ENCODE data around the gene HERC3. TPM values are rescaled to one million over a fixed set of nuclear protein-coding genes. Genes with fewer than 3 reads are reported as not detected.

The HERC3 gene
- total RNA-seq, 4 donors from 2014 or later, result 45.0 to 60.7 (median 51.9) TPM

DNA sequence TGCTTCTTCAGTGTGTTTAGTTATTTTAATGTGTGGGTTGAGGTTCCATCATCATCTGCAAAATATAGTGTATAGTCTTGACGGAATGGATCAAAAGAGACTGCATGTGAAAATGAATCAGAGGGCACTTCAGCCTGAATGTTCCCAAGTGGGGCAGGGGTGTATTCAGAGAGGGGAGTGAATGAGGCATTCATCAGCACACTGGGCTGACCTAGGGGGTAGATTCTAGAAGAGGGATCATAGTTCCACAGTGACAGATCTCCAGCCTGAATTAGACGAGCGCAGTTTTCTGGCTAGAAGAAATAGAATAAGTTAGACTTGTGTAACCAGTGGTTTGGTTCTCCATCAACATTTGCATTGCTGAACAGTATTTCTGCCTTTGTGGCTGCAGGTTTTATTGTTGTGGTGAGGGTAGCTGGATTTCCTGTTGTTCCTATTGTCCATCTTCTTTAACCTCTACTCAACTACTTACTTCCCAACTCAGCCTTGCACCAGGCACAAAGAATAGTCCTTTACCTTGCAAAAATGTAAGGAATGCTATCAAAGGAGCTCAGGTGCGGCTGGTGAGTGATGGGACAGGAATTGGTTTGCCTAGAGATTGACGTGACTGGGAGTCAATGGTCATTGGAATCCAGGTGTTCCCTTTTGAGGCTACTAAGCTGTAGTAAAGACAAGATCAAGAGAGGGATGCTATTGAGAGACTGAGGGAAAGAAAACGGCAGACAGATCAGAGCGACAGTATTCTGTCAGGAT is 54.4 kb downstream of the HERC3 start:
- no peaks in the 10 kb centered on the region for H3K27me3 ChIP-seq
- TF ChIP-seq EP300 (IDR thresholded peaks at IDR 0.05), result no peak
- no peak for TF ChIP-seq POLR2AphosphoS5 (IDR thresholded peaks at IDR 0.05)
- TF ChIP-seq, protein P1, sequence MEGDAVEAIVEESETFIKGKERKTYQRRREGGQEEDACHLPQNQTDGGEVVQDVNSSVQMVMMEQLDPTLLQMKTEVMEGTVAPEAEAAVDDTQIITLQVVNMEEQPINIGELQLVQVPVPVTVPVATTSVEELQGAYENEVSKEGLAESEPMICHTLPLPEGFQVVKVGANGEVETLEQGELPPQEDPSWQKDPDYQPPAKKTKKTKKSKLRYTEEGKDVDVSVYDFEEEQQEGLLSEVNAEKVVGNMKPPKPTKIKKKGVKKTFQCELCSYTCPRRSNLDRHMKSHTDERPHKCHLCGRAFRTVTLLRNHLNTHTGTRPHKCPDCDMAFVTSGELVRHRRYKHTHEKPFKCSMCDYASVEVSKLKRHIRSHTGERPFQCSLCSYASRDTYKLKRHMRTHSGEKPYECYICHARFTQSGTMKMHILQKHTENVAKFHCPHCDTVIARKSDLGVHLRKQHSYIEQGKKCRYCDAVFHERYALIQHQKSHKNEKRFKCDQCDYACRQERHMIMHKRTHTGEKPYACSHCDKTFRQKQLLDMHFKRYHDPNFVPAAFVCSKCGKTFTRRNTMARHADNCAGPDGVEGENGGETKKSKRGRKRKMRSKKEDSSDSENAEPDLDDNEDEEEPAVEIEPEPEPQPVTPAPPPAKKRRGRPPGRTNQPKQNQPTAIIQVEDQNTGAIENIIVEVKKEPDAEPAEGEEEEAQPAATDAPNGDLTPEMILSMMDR (IDR thresholded peaks at IDR 0.05), result no peak
- no peak for TF ChIP-seq POLR2A (IDR thresholded peaks at IDR 0.05)
- H3K4me1 ChIP-seq, result peaks cover 0 to 32% (median 3%) of the 10 kb centered on the region in 3 donors
- no peak for ATAC-seq
- no peak overlapping the region for H3K27ac ChIP-seq
- 96 to 100% methylated on average over 7 of the region's 7 CpGs for WGBS, 2 donors (ENCODE audit: low coverage in 1 of 2)
- H3K36me3 ChIP-seq, result no peaks in the 10 kb centered on the region
- H3K4me3 ChIP-seq, result no peak overlapping the region
- H3K9me3 ChIP-seq, result peaks cover 0 to 9% (median 0%) of the 10 kb centered on the region in 3 donors

DNA sequence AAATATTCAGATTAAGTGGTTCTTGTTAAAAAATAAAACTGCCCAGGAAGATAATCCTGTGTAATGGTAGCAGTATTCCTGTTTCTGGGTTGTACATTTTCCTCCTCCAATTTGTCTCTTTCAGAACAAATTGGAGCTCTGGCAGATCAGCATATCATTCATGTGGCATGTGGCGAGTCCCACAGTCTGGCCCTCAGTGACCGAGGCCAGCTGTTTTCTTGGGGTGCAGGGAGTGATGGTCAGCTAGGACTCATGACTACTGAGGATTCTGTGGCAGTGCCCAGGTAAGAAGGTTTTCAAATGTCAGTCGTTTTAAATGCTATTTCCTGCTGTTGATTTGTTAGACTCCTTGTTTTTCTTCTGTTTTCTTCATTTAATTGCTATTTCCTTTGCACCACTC is 57.4 kb downstream of the HERC3 start:
- WGBS, 2 donors (ENCODE audit: low coverage in 1 of 2), result 58 to 68% methylated on average over 3 of the region's 3 CpGs
- no peak overlapping the region for H3K4me3 ChIP-seq
- TF ChIP-seq POLR2AphosphoS5 (IDR thresholded peaks at IDR 0.05) (no peak), EP300 (IDR thresholded peaks at IDR 0.05) (no peak), POLR2A (IDR thresholded peaks at IDR 0.05) (no peak)
- TF ChIP-seq, protein P1 (IDR thresholded peaks at IDR 0.05), result no peak
- no peaks in the 10 kb centered on the region for H3K27me3 ChIP-seq
- peaks cover 0 to 32% (median 3%) of the 10 kb centered on the region in 3 donors for H3K4me1 ChIP-seq
- H3K9me3 ChIP-seq, result no peaks in the 10 kb centered on the region
- no peak for ATAC-seq
- H3K36me3 ChIP-seq, result peaks cover 0 to 20% of the 10 kb centered on the region in 2 donors
- peak overlapping the region in 1 of 4 donors; percentile 30 for H3K27ac ChIP-seq

DNA sequence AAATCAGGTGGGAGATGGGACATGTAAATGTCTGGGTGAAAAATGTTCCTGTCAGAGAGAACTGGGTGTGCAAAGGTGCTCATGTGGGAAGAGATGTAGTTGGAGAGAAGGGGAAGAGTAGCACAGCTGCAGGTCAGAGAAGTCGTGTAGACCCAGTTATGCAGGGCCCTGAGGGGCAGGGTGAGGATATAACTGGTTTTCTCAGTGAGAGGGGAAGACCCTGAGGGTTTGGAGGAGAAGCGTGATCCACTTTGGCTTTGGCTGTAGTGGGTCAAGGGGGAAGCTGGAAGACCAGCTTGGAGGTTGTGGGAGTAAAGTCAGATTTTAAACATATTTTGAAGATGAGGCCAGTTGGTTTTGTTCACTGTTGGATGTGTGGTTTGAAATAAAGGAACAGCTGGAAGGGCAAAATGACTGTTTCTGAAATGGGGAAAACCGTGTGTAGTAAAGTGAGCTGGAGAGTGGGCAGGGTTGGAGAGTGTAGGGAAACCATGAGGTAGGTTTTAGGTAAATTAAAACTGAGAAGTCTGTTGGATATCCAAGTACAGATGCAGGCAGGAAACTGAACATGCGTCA is 61.2 kb downstream of the HERC3 start:
- 73 to 82% methylated on average over 4 of the region's 4 CpGs for WGBS, 2 donors (ENCODE audit: low coverage in 1 of 2)

DNA sequence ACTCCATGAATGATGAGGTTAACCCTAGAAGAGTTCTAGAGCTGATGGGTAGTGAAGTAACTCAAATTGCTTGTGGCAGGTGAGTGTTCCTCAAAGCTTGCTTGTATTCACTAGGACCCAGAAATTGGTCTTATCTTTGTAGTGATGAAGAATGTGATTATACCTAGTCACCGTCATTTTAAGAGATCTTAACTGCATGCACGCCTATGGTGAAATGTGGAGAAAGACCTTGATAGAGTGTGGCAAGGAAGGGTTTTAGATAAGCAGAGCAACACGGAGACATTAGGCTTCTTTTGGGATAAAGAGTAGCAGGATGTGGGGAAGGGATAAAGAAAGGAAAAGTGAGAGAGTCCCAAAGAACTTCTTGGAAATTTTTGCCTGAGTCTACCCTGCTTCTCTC is 62.9 kb downstream of the HERC3 start:
- ATAC-seq, result no peak
- 92 to 98% methylated on average over 3 of the region's 3 CpGs for WGBS, 2 donors (ENCODE audit: low coverage in 1 of 2)
- no peak overlapping the region for H3K27ac ChIP-seq
- TF ChIP-seq, protein P1 (IDR thresholded peaks at IDR 0.05), result no peak
- TF ChIP-seq POLR2AphosphoS5 (IDR thresholded peaks at IDR 0.05), result no peak
- TF ChIP-seq EP300 (IDR thresholded peaks at IDR 0.05), result no peak
- no peak for TF ChIP-seq POLR2A (IDR thresholded peaks at IDR 0.05)
- H3K4me1 ChIP-seq, result peaks cover 9 to 35% (median 11%) of the 10 kb centered on the region in 3 donors
- peaks cover 0 to 45% of the 10 kb centered on the region in 2 donors for H3K36me3 ChIP-seq
- H3K4me3 ChIP-seq, result no peak overlapping the region
- no peaks in the 10 kb centered on the region for H3K27me3 ChIP-seq
- H3K9me3 ChIP-seq, result no peaks in the 10 kb centered on the region

More for the DNA sequence above, 61.2 kb downstream of the HERC3 start:
- Histone ChIP-seq H3K36me3 (peaks cover 0 to 42% of the 10 kb centered on the region in 2 donors), H3K27me3 (no peaks in the 10 kb centered on the region), H3K9me3 (no peaks in the 10 kb centered on the region), H3K27ac (no peak overlapping the region), H3K4me3 (no peak overlapping the region), H3K4me1 (peaks cover 4 to 38% (median 5%) of the 10 kb centered on the region in 3 donors)
- no peak for ATAC-seq
- TF ChIP-seq POLR2AphosphoS5 (IDR thresholded peaks at IDR 0.05), result no peak
- TF ChIP-seq, protein P1 (IDR thresholded peaks at IDR 0.05), result no peak

Data from gastroesophageal sphincter (tissue), 4 donors.